ENCODE data around the gene FANCG. TPM values are rescaled to one million over a fixed set of nuclear protein-coding genes. Genes with fewer than 3 reads are reported as not detected.
A peak's percentile ranks its signal among the peaks of the same experiment; 100 is the strongest.

The FANCG gene
- total and polyA plus RNA-seq, 2 of the 8 experiments (the other 6 are each of a cell fraction or from before 2014, with no cell fraction given): 66.6 to 87.1 TPM

- Histone ChIP-seq H3K36me3 (ENCODE audit: control insufficient read depth in 2 of 4, insufficient read depth in 4 of 4, low read length in 3 of 4) (peaks cover 0 to 6% (median 4%) of the 10 kb centered on the region in 4 experiments; a peak in 4 of 8 replicates), H3K4me1 (replicated peaks in 1 of 4; ENCODE audit: control insufficient read depth in 3 of 4, insufficient read depth in 4 of 4, low read length in 3 of 4) (peaks cover 0 to 2% (median 0%) of the 10 kb centered on the region in 4 experiments; a peak in 2 of 7 replicates), H2AK5ac (ENCODE audit: low read depth, low read length) (no peak overlapping the region), H4K20me1 (replicated peaks in 1 of 2; ENCODE audit: control insufficient read depth in 1 of 2, insufficient read depth in 2 of 2, low read length in 2 of 2) (no peaks in the 10 kb centered on the region), H3K9ac (replicated peaks in 1 of 4; ENCODE audit: extremely low read depth in 1 of 4, low read depth in 3 of 4, low read length in 3 of 4) (no peak overlapping the region), H2BK120ac (replicated peaks; ENCODE audit: low read depth, low read length) (no peak overlapping the region), H4K91ac (replicated peaks; ENCODE audit: insufficient read length, low read length) (no peak overlapping the region), H3K9me3 (ENCODE audit: insufficient read depth in 2 of 2, low read depth in 1 of 2, low read length in 1 of 2) (no peaks in the 10 kb centered on the region), H2BK5ac (ENCODE audit: low read depth, low read length) (no peak overlapping the region), H3K4ac (replicated peaks; ENCODE audit: insufficient read length, low read depth, low read length) (no peak overlapping the region), H3K79me2 (ENCODE audit: control insufficient read depth in 1 of 2, insufficient read depth in 2 of 2, low read length in 2 of 2) (no peaks in the 10 kb centered on the region), H4K8ac (ENCODE audit: extremely low read depth, insufficient read depth, low read length) (no peak overlapping the region), H3K14ac (ENCODE audit: insufficient read length) (no peak overlapping the region), H3K27me3 (replicated peaks in 1 of 4; ENCODE audit: control insufficient read depth in 3 of 4, extremely low read depth in 1 of 4, insufficient read depth in 3 of 4, low read length in 3 of 4) (no peaks in the 10 kb centered on the region), H2BK20ac (ENCODE audit: low read length) (no peak overlapping the region), H3K27ac (ENCODE audit: low read depth, low read length) (no peak overlapping the region), H3K4me2 (ENCODE audit: insufficient read depth in 1 of 2, low read depth in 2 of 2, low read length in 2 of 2) (no peak overlapping the region), H3K79me1 (ENCODE audit: low read depth, low read length) (no peaks in the 10 kb centered on the region), H2BK12ac (ENCODE audit: low read depth, low read length) (0 out of 2 replicates have a peak overlapping the region, but pooled peaks have one; percentile 9), H2BK15ac (ENCODE audit: low read length) (no peak overlapping the region), H2AFZ (ENCODE audit: low read length) (no peak overlapping the region), H3K18ac (ENCODE audit: extremely low read depth, low read length) (no peak overlapping the region), H3K4me3 (ENCODE audit: extremely low read depth in 1 of 4, insufficient read depth in 2 of 4, low read depth in 3 of 4, low read length in 4 of 4) (no peak overlapping the region), H3K23me2 (ENCODE audit: low read depth, low read length) (no peaks in the 10 kb centered on the region), H3K23ac (ENCODE audit: insufficient read length) (no peak overlapping the region), H4K5ac (ENCODE audit: insufficient read length, low read depth, low read length) (no peak overlapping the region), H3K56ac (replicated peaks; ENCODE audit: insufficient read length, low read depth, low read length) (no peak overlapping the region)
- FAIRE-seq (no peak), DNase-seq (ENCODE audit: low read depth in 1 of 2, low spot score in 2 of 2) (no peak)
- 86% methylated on average over 6 of the region's 6 CpGs; no CpG with 5 or more reads in 1 of the 2 experiments for WGBS, 2 experiments (ENCODE audit: extremely low coverage in 1 of 2, insufficient coverage in 1 of 2, insufficient read length in 1 of 2, insufficient replicate concordance in 2 of 2, low coverage in 1 of 2, low lambda C conversion rate in 2 of 2, missing lambda C conversion rate in 1 of 2)
- CTCF ChIA-PET (ENCODE audit: partially characterized antibody): interaction anchor here (0.8 to 3.3 kb wide), 6 partner anchors 8 to 343 kb away, joined by 3 to 26 read pairs (median 6); partner anchors contain the start of gene PIGO
- POLR2A ChIA-PET (ENCODE audit: partially characterized antibody): interaction anchor here (1.0 to 3.0 kb wide), 10 partner anchors 8 to 57 kb away, joined by 3 to 17 read pairs (median 4); partner anchors contain the start of genes FANCG and VCP
- TF ChIP-seq POLR2AphosphoS5 (IDR thresholded peaks at IDR 0.05; ENCODE audit: low read depth, low read length): no peak
- TF ChIP-seq RXRA (IDR thresholded peaks at IDR 0.05; ENCODE audit: insufficient read depth, low read depth, low read length): no peak
- TF ChIP-seq EZH2 (IDR thresholded peaks at IDR 0.05; ENCODE audit: low read depth, low read length, severe bottlenecking): no peak
- TF ChIP-seq USF2 (IDR thresholded peaks at IDR 0.05; ENCODE audit: low read length): no peak
- TF ChIP-seq SP2 (IDR thresholded peaks at IDR 0.05; ENCODE audit: low read length): no peak
- no peak for TF ChIP-seq SP4 (IDR thresholded peaks at IDR 0.05; ENCODE audit: low read length)
- no peak for TF ChIP-seq RFX5 (IDR thresholded peaks at IDR 0.05; ENCODE audit: borderline replicate concordance, low read depth, low read length)
- no peak for TF ChIP-seq CBX8 (IDR thresholded peaks at IDR 0.05; ENCODE audit: borderline replicate concordance, low read depth, low read length)
- TF ChIP-seq CREB1 (IDR thresholded peaks at IDR 0.05): no peak
- no peak for TF ChIP-seq MAX (IDR thresholded peaks at IDR 0.05)
- TF ChIP-seq NRF1 (IDR thresholded peaks at IDR 0.05; ENCODE audit: low read depth, low read length): no peak
- no peak for TF ChIP-seq NANOG (IDR thresholded peaks at IDR 0.05; ENCODE audit: insufficient read depth, low read depth, low read length, poor library complexity, severe bottlenecking)
Measured at GRCh38 chr9:35042891-35043545, 36.7 kb downstream of the FANCG start.

All from H1 (cell line).